CD14-positive monocyte (primary cell): Measurements from ENCODE around the gene SCAF8. TPM values are rescaled to one million over a fixed set of nuclear protein-coding genes. Genes with fewer than 3 reads are reported as not detected.

Experiments used
- DNase-seq, 3 donors: peaks; one replicate each; pipeline ENCODE4 v3.0.0-alpha.2; 2011 to 2022
- H2AFZ ChIP-seq: 2 replicates; pipeline ENCODE4 v1.6.0; 2012; ENCODE audit warnings: mild to moderate bottlenecking, low read depth, low read length, inconsistent platforms; ENCODE audit not compliant: insufficient read depth, poor library complexity, severe bottlenecking
- H3K27ac ChIP-seq, 2 donors: 1 replicate in 1 of 2; 2 replicates in 1 of 2; pipeline ENCODE4 v1.5.1; 2012 to 2013; ENCODE audit warnings: low read length in 2 of 2, control low read depth in 1 of 2, inconsistent platforms in 1 of 2, low read depth in 1 of 2, mild to moderate bottlenecking in 1 of 2
- H3K27me3 ChIP-seq, 2 donors: one replicate each; pipeline versions ENCODE4 v1.6.0 to v1.6.1; 2011 to 2013; ENCODE audit warnings: low read length in 2 of 2; ENCODE audit not compliant: control insufficient read depth in 2 of 2, insufficient read depth in 2 of 2
- H3K36me3 ChIP-seq, 2 donors: replicated peaks in 1 of 2; 1 replicate in 1 of 2; 2 replicates in 1 of 2; pipeline versions ENCODE4 v1.5.1 to v1.6.1; 2012 to 2013; ENCODE audit warnings: low read length in 2 of 2, control low read depth in 1 of 2, inconsistent platforms in 1 of 2, mild to moderate bottlenecking in 1 of 2; ENCODE audit not compliant: insufficient read depth in 2 of 2, control insufficient read depth in 1 of 2
- H3K4me1 ChIP-seq, 2 donors: 1 replicate in 1 of 2; 2 replicates in 1 of 2; pipeline versions ENCODE4 v1.5.1 to v1.6.1; 2012 to 2013; ENCODE audit warnings: low read length in 2 of 2, control low read depth in 1 of 2, inconsistent platforms in 1 of 2, mild to moderate bottlenecking in 1 of 2, moderate library complexity in 1 of 2; ENCODE audit not compliant: insufficient read depth in 2 of 2, control insufficient read depth in 1 of 2
- H3K4me2 ChIP-seq: replicated peaks from 2 replicates; pipeline ENCODE3; 2012; ENCODE audit warnings: low read length, moderate library complexity, mild to moderate bottlenecking; ENCODE audit not compliant: poor library complexity, severe bottlenecking; ENCODE audit errors: extremely low read depth
- H3K4me3 ChIP-seq, 3 experiments: fragments of 200-600 bp in 1 of 3; sonication (generic) in 1 of 3; replicated peaks in 1 of 3; 1 replicate in 2 of 3; 2 replicates in 1 of 3; pipeline ENCODE4 v1.5.1; 2011 to 2013; ENCODE audit warnings: low read length in 3 of 3, mild to moderate bottlenecking in 3 of 3, control low read depth in 2 of 3, low read depth in 2 of 3, inconsistent platforms in 1 of 3, moderate library complexity in 1 of 3
- H3K79me2 ChIP-seq: 2 replicates; pipeline ENCODE4 v1.6.0; 2012; ENCODE audit warnings: mild to moderate bottlenecking, control low read depth, inconsistent platforms, low read length, moderate library complexity; ENCODE audit not compliant: insufficient read depth
- H3K9ac ChIP-seq: 2 replicates; pipeline ENCODE4 v1.6.0; 2017; ENCODE audit warnings: low read length, mild to moderate bottlenecking; ENCODE audit not compliant: insufficient read depth, poor library complexity, severe bottlenecking
- H3K9me3 ChIP-seq, 2 donors: replicated peaks in 1 of 2; 1 replicate in 1 of 2; 2 replicates in 1 of 2; pipeline versions ENCODE4 v1.5.1 to v1.6.1; 2012 to 2013; ENCODE audit warnings: low read length in 2 of 2, control low read depth in 1 of 2; ENCODE audit not compliant: control insufficient read depth in 1 of 2, insufficient read depth in 1 of 2
- H4K20me1 ChIP-seq: 2 replicates; pipeline ENCODE4 v1.6.0; 2012; ENCODE audit warnings: mild to moderate bottlenecking, low read length, control low read depth, moderate library complexity; ENCODE audit not compliant: insufficient read depth
- H3K27ac Mint-ChIP-seq, 7 donors: one replicate each; pipeline ENCODE4 v1.8.0; 2020; ENCODE audit warnings: mild to moderate bottlenecking in 7 of 7, mixed read lengths in 7 of 7, moderate library complexity in 6 of 7, inconsistent platforms in 2 of 7
- H3K27me3 Mint-ChIP-seq, 3 donors: one replicate each; pipeline ENCODE4 v1.8.0; 2021 to 2022; ENCODE audit warnings: low read depth in 3 of 3, mild to moderate bottlenecking in 3 of 3, mixed read lengths in 3 of 3, moderate library complexity in 3 of 3, inconsistent platforms in 1 of 3
- H3K36me3 Mint-ChIP-seq, 2 donors: one replicate each; pipeline ENCODE4 v1.8.0; 2020; ENCODE audit warnings: mixed read lengths in 2 of 2, inconsistent platforms in 1 of 2, mild to moderate bottlenecking in 1 of 2
- H3K4me1 Mint-ChIP-seq: one replicate; pipeline ENCODE4 v1.8.0; 2020; ENCODE audit warnings: mild to moderate bottlenecking, mixed read lengths
- H3K4me3 Mint-ChIP-seq, 2 donors: one replicate each; pipeline ENCODE4 v1.8.0; 2020; ENCODE audit warnings: mild to moderate bottlenecking in 2 of 2, mixed read lengths in 2 of 2, moderate library complexity in 1 of 2
- H3K9me3 Mint-ChIP-seq, 7 donors: one replicate each; pipeline ENCODE4 v1.8.0; 2020 to 2022; ENCODE audit warnings: mixed read lengths in 7 of 7, mild to moderate bottlenecking in 6 of 7, moderate library complexity in 6 of 7, inconsistent platforms in 2 of 7
- WGBS: methylation state at CpG from one replicate; pipeline ENCODE4 v1.1.5; 2013; ENCODE audit warnings: missing lambda C conversion rate; ENCODE audit not compliant: insufficient coverage; 5-methylcytosine and 5-hydroxymethylcytosine counted together
- intact Hi-C, 2 donors: fragments of 100-400 bp; cut with micrococcal nuclease; formaldehyde crosslinking; loops; one replicate each; pipeline versions ENCODE4 v1.15.0 to v1.15.1; 2023
- polyA plus RNA-seq, 3 donors: library from polyadenylated mRNA; depleted of rRNA in 1 of 3; unstranded in 2 of 3; stranded (reverse) in 1 of 3; fragments of 300-500 nt in 2 of 3; fragments of >200 nt in 1 of 3; fragmentation: Illumina TruSeq in 2 of 3; gene quantifications; 1 replicate in 2 of 3; 2 replicates in 1 of 3; pipeline ENCODE4 v1.2.3, GENCODE V29; 2012 to 2021
- TF ChIP-seq, protein P1 (sequence below): fragments of 200-600 bp; IDR thresholded peaks from one replicate; pipeline ENCODE4 v1.8.0; 2022; ENCODE audit warnings: antibody characterized with exemption, mild to moderate bottlenecking

SCAF8 gene
- polyA plus RNA-seq, 3 donors: 2.8 to 18.5 (median 4.2) TPM

GRCh38 chr6:154864066-154864430 is 130.8 kb downstream of the SCAF8 start:
- Histone ChIP-seq H3K4me2 (no peak overlapping the region), H3K4me1 (no peaks in the 10 kb centered on the region), H3K27me3 (no peaks in the 10 kb centered on the region), H4K20me1 (peaks cover 26% of the 10 kb centered on the region), H3K9ac (no peak overlapping the region), H3K36me3 (peaks cover 5 to 35% of the 10 kb centered on the region in 2 donors), H3K9me3 (no peaks in the 10 kb centered on the region), H3K27ac (no peak overlapping the region), H3K79me2 (no peaks in the 10 kb centered on the region), H2AFZ (no peak overlapping the region), H3K4me3 (no peak overlapping the region)
- H3K9me3 Mint-ChIP-seq: no peaks in the 10 kb centered on the region
- intact Hi-C loops: no loop called here
- H3K27ac Mint-ChIP-seq: no peak overlapping the region
- no peak overlapping the region for H3K4me3 Mint-ChIP-seq
- WGBS: 100% methylated on average over 1 of the region's 3 CpGs
- TF ChIP-seq, protein P1, sequence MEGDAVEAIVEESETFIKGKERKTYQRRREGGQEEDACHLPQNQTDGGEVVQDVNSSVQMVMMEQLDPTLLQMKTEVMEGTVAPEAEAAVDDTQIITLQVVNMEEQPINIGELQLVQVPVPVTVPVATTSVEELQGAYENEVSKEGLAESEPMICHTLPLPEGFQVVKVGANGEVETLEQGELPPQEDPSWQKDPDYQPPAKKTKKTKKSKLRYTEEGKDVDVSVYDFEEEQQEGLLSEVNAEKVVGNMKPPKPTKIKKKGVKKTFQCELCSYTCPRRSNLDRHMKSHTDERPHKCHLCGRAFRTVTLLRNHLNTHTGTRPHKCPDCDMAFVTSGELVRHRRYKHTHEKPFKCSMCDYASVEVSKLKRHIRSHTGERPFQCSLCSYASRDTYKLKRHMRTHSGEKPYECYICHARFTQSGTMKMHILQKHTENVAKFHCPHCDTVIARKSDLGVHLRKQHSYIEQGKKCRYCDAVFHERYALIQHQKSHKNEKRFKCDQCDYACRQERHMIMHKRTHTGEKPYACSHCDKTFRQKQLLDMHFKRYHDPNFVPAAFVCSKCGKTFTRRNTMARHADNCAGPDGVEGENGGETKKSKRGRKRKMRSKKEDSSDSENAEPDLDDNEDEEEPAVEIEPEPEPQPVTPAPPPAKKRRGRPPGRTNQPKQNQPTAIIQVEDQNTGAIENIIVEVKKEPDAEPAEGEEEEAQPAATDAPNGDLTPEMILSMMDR: no peak
- peaks cover 10 to 27% of the 10 kb centered on the region in 2 donors for H3K36me3 Mint-ChIP-seq
- no peak for DNase-seq
- H3K27me3 Mint-ChIP-seq: no peaks in the 10 kb centered on the region
- H3K4me1 Mint-ChIP-seq: no peaks in the 10 kb centered on the region

DNA sequence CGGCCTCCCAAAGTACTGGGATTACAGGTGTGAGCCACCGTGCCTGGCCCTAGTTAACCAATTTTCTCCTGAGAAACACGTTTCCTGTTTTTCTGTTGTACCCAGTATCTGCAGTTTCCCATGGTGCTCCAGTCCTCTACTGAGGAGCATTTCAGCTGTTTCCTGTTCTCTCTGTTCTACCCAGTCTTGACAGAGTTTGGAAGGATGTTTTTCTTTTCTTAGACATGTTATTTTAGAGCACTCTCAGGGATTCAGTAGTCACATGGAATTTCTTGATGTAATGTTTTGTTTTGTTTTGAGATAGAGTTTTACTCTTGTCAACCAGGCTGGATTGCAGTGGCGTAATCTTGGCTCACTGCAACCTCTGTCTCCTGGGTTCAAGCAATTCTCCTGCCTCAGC is 132.1 kb downstream of the SCAF8 start:
- peaks cover 8 to 29% of the 10 kb centered on the region in 2 donors for H3K36me3 Mint-ChIP-seq
- H3K4me2 ChIP-seq: no peak overlapping the region
- no peaks in the 10 kb centered on the region for H3K9me3 Mint-ChIP-seq
- H3K4me1 ChIP-seq: no peaks in the 10 kb centered on the region
- no peaks in the 10 kb centered on the region for H3K27me3 ChIP-seq
- no peaks in the 10 kb centered on the region for H3K27me3 Mint-ChIP-seq
- intact Hi-C loops: no loop called here
- WGBS: 81% methylated on average over 4 of the region's 4 CpGs
- no peak overlapping the region for H3K4me3 ChIP-seq
- H3K27ac Mint-ChIP-seq: peak overlapping the region in 1 of 7 donors; percentile 53
- no peak overlapping the region for H3K9ac ChIP-seq
- no peak for DNase-seq
- H4K20me1 ChIP-seq: peaks cover 19% of the 10 kb centered on the region
- H3K4me1 Mint-ChIP-seq: no peaks in the 10 kb centered on the region
- no peak overlapping the region for H2AFZ ChIP-seq
- H3K36me3 ChIP-seq: peaks cover 5 to 36% of the 10 kb centered on the region in 2 donors
- no peak overlapping the region for H3K27ac ChIP-seq
- H3K9me3 ChIP-seq: no peaks in the 10 kb centered on the region
- TF ChIP-seq, protein P1: no peak
- H3K4me3 Mint-ChIP-seq: no peak overlapping the region
- H3K79me2 ChIP-seq: no peaks in the 10 kb centered on the region
